ENCODE results near the gene TP53TG5.

Gene TP53TG5

DNA sequence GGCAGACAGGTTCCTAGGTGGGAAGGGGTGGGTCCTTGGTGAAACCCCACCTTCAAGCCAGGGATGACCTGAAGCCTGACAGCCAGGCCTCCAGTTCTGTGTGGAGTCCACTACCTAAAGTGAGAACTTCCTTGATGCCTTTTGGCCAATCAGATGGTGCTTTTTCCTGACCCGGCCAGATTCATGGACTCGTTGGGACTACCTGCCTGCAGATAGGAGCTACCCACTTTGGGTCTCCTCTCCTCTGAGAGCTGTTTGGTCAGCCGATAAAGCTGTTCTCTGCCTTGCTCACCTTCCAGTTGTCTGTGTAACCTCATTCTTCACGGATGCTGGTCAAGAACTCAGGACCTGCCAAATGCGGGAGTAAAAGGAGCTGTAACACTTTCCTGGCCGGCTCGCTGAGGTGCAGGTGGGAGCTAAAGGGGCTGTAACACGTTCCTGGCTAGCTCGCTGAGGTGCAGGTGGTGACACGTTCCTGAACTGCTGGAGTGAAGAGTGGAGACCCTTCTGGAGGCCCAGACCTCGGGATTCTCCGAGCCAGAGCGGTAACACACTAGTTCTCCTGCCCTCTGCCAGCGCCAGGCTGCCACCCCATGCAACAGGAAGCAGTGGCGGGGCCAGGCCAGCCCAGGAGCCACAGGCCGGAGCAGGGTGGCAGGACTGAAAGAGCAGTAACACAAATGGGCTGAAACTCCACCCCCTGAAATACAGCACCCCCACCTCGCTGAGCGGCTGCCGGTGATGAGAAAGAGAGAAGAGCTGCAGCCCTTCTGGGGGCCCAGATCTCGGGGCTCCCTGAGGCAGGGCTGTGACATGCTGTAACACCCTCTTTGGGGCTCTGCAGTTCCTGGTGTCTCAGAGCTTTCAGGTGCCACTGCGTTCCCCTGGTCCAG lies 16.3 kb upstream of the TP53TG5 start:
- no peak for DNase-seq (ENCODE audit: low spot score in 2 of 2)
- in situ Hi-C loops (cut with MboI; ENCODE audit: low sequenced_read_pairs): no loop called here
- no peaks in the 10 kb centered on the region for H3K36me3 ChIP-seq (replicated peaks)
- peaks cover 4% of the 10 kb centered on the region for H3K9me3 ChIP-seq
- no peaks in the 10 kb centered on the region for H3K4me1 ChIP-seq
- no peak overlapping the region for H3K4me3 ChIP-seq
- H3K27me3 ChIP-seq (ENCODE audit: low read depth): no peaks in the 10 kb centered on the region

DNA sequence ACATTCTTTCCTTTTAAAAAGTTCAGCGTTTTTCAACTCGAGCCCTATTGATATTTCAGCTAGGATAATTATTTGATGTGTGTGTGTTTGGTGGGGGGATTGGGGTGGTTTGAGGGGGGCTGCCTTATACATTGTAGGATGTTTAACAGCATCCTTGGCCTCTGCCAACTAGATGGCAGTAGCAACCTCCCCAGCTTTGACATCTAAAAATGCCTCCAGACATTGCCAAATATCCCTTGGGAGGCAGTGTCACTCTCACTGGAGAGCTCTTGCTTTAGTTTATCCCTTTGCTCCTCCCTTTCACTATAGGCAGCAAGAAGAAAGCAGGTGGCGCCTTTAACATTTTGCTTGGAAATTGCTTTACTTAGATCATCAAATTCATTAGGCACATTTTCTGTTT lies 14.6 kb upstream of the TP53TG5 start:
- no peaks in the 10 kb centered on the region for H3K9me3 ChIP-seq
- no peaks in the 10 kb centered on the region for H3K27me3 ChIP-seq (ENCODE audit: low read depth)
- DNase-seq (ENCODE audit: low spot score in 2 of 2): no peak
- in situ Hi-C loops (cut with MboI; ENCODE audit: low sequenced_read_pairs): no loop called here
- H3K36me3 ChIP-seq (replicated peaks): no peaks in the 10 kb centered on the region
- H3K4me3 ChIP-seq: no peak overlapping the region
- H3K4me1 ChIP-seq: no peaks in the 10 kb centered on the region

DNA sequence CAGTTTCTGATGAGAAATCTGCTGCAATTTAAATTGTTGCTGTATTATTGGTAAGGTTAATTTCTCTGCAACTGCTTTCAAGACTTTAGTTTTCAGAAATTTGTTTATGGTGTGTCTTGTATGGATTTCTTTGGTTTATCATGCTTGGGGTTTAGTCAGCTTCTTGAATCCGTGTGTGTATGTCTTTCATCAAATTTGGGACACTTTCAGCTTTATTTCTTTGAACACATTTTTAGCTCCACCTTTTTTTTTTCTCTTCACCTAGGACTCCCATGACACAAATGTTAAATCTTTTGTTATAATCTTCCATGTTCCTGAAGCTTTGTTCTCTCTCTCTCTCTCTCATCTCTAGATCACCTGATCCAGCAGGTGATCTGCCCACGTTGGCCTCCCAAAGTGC lies 13.4 kb upstream of the TP53TG5 start:
- in situ Hi-C loops (cut with MboI; ENCODE audit: low sequenced_read_pairs): no loop called here
- no peaks in the 10 kb centered on the region for H3K27me3 ChIP-seq (ENCODE audit: low read depth)
- DNase-seq (ENCODE audit: low spot score in 2 of 2): no peak
- no peaks in the 10 kb centered on the region for H3K9me3 ChIP-seq
- H3K36me3 ChIP-seq (replicated peaks): no peaks in the 10 kb centered on the region
- no peaks in the 10 kb centered on the region for H3K4me1 ChIP-seq
- H3K4me3 ChIP-seq: no peak overlapping the region

DNA sequence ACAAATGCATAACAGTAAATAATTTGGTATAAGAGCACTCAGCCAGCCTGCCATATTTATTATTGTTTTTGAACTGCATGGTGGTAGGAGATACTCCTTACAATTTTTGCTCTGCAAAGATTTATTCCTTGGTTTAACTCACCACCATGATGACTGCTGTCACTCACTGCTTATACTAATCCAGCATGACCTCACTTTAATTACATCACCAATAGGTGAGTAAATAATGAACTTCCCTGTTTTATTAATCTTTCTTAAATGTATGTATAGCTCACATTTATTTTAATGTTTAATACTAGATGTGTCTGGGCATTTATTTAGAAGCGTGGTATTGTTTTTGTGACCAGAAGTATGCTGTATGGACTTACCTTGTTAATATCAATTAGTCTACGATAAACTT lies 12.8 kb upstream of the TP53TG5 start:
- H3K4me1 ChIP-seq: no peaks in the 10 kb centered on the region
- no peak for DNase-seq (ENCODE audit: low spot score in 2 of 2)

DNA sequence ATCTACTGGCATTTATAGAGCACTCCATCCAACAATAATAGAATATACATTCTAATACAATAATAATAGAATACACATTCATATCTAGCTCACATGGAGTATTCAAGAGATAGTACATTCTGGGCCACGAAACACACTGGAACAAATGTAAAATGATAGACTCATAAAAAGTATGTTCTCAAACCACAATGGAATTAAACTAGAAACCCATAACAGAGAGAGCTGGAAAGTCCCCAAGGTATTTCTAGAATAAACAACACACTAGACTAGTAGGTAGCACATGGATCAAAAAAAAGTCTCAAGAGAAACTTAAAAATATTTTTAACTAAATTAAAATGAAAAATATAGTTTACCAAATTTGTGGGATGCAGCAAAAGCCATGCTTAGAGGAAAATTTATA lies 9.1 kb upstream of the TP53TG5 start:
- in situ Hi-C loops (cut with MboI; ENCODE audit: low sequenced_read_pairs): no loop called here
- H3K4me1 ChIP-seq: no peaks in the 10 kb centered on the region
- H3K9me3 ChIP-seq: no peaks in the 10 kb centered on the region
- no peak for DNase-seq (ENCODE audit: low spot score in 2 of 2)
- no peak overlapping the region for H3K4me3 ChIP-seq
- no peaks in the 10 kb centered on the region for H3K27me3 ChIP-seq (ENCODE audit: low read depth)
- H3K36me3 ChIP-seq (replicated peaks): no peaks in the 10 kb centered on the region

More for the DNA sequence above, 12.8 kb upstream of the TP53TG5 start:
- in situ Hi-C loops (cut with MboI; ENCODE audit: low sequenced_read_pairs): no loop called here
- Histone ChIP-seq H3K27me3 (ENCODE audit: low read depth) (no peaks in the 10 kb centered on the region), H3K36me3 (replicated peaks) (no peaks in the 10 kb centered on the region), H3K9me3 (no peaks in the 10 kb centered on the region), H3K4me3 (no peak overlapping the region)

DNA sequence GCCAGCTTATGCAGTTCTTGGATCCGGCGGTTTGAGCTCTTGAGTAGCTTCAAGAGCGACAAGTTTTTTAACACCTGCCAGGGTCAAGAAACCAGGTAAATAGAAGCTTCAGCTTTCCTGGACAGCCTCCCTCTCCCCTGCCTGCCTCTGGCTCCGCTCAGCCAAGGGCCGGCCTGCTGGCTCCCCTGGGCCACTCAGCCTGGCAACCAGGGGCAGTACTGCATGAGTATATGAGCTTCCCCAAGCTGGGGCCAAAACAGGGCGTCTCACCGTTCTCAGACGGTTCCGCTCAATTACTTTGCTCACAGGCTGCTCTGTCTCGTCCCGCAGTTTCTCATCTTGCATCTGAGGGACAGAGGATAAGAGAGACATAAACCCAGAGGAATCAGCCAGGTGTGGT lies 856 bp downstream of the TP53TG5 start:
- H3K4me1 ChIP-seq: peaks cover 7% of the 10 kb centered on the region; the same call in 1 of the 2 replicates
- DNase-seq (ENCODE audit: low spot score in 2 of 2): no peak
- no peak overlapping the region for H3K4me3 ChIP-seq
- no peaks in the 10 kb centered on the region for H3K27me3 ChIP-seq (ENCODE audit: low read depth)
- in situ Hi-C loops (cut with MboI; ENCODE audit: low sequenced_read_pairs): no loop called here
- H3K36me3 ChIP-seq (replicated peaks): no peaks in the 10 kb centered on the region
- H3K9me3 ChIP-seq: no peaks in the 10 kb centered on the region

DNA sequence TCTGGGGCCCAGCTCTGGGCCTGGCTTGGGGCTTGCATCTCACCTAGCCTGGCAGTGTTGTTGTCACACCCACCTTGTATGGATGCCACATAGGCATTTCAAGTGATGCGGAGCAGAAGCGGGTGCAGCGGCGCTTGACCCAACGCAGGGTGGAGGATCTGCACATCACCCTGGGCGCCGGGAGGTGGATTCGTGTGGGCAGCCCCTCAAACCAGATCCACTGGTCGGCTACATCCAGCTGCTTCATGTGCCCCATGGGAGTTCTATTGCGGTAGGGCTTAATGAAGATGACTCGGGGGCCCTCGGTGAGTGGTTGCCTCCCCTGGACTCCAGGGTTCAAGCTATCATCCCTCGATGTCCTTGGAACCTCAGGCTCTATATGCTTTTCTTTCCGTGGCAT lies 3.2 kb downstream of the TP53TG5 start:
- no peaks in the 10 kb centered on the region for H3K36me3 ChIP-seq (replicated peaks)
- no peaks in the 10 kb centered on the region for H3K27me3 ChIP-seq (ENCODE audit: low read depth)
- no peak overlapping the region for H3K4me3 ChIP-seq
- H3K9me3 ChIP-seq: no peaks in the 10 kb centered on the region
- in situ Hi-C loops (cut with MboI; ENCODE audit: low sequenced_read_pairs): loop anchor here (5.0 kb wide), 1 partner anchor 62 kb away; no protein-coding TSS in a partner anchor
- H3K4me1 ChIP-seq: peaks cover 7% of the 10 kb centered on the region; the same call in 1 of the 2 replicates
- DNase-seq (ENCODE audit: low spot score in 2 of 2): no peak

DNA sequence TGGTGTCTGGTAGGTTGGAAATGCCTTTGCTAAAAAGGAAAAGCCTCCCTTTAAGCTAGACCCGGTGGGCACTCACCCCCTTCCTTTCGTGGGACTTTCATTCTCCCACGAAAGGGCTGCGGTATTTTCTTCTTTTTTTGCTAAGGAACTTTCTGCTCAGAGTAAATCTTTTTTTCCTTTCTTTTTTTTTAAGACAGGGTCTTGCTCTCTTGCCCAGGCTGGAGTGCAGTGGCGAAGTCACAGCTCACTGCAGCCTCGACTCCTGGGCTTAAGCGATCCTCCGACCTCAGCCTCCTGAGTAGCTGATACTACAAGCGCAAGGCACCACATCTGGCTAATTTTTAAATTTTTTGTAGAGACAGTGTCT lies 4.0 kb downstream of the TP53TG5 start:
- Histone ChIP-seq H3K4me1 (peaks cover 7% of the 10 kb centered on the region; the same call in 1 of the 2 replicates), H3K27me3 (ENCODE audit: low read depth) (no peaks in the 10 kb centered on the region), H3K4me3 (0 out of 2 replicates have a peak overlapping the region, but pooled peaks have one; percentile 25), H3K36me3 (replicated peaks) (no peaks in the 10 kb centered on the region; the same call in 1 of the 2 replicates), H3K9me3 (no peaks in the 10 kb centered on the region)
- DNase-seq (ENCODE audit: low spot score in 2 of 2): no peak
- in situ Hi-C loops (cut with MboI; ENCODE audit: low sequenced_read_pairs): loop anchor here (5.0 kb wide), 1 partner anchor 63 kb away; no protein-coding TSS in a partner anchor

DNA sequence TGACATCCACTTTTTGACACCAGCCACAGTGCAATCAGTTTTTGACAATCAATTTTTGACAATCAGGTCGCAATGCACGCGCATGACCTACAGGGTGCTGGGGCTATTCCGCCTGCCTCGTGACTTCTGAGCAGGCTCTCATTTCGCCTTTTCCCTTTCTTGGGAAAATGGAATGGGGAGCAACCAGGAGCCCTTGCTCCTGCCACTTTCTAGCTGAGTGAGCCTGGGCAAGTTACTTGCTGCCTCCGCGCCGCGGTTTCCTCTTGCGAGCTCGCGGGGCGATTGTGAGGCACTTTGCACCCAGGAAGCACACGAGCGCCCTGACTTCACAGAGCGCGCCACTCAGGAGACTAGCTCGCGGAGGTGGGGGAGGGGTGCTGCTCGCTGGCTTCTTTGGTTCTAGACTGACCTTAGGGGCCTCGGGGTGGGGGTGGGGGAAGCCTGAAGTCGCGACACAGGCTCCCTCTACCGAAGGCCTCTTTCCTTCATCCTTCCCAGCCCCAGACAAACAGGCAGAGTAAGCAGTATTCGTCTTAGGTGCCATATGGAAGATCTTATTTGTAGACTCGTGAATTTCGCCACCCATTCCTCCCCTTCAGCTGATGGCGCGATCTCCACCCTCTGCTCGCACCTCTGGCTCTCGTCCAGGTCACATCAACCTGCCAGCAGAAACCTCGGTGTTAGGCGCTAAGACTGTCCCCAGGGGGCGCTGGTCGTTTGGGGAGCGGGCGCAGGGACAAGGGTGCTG lies 4.6 kb downstream of the TP53TG5 start:
- peaks cover 3% of the 10 kb centered on the region for H3K36me3 ChIP-seq (replicated peaks)
- peaks cover 7% of the 10 kb centered on the region; the same call in 1 of the 2 replicates for H3K4me1 ChIP-seq
- H3K9me3 ChIP-seq: no peaks in the 10 kb centered on the region
- peak overlapping the region; percentile 25 for H3K4me3 ChIP-seq
- peak; percentile 69 to 96 for DNase-seq (ENCODE audit: low spot score in 2 of 2)
- H3K27me3 ChIP-seq (ENCODE audit: low read depth): no peaks in the 10 kb centered on the region
- in situ Hi-C loops (cut with MboI; ENCODE audit: low sequenced_read_pairs): loop anchor here (5.0 kb wide), 1 partner anchor 64 kb away; no protein-coding TSS in a partner anchor

DNA sequence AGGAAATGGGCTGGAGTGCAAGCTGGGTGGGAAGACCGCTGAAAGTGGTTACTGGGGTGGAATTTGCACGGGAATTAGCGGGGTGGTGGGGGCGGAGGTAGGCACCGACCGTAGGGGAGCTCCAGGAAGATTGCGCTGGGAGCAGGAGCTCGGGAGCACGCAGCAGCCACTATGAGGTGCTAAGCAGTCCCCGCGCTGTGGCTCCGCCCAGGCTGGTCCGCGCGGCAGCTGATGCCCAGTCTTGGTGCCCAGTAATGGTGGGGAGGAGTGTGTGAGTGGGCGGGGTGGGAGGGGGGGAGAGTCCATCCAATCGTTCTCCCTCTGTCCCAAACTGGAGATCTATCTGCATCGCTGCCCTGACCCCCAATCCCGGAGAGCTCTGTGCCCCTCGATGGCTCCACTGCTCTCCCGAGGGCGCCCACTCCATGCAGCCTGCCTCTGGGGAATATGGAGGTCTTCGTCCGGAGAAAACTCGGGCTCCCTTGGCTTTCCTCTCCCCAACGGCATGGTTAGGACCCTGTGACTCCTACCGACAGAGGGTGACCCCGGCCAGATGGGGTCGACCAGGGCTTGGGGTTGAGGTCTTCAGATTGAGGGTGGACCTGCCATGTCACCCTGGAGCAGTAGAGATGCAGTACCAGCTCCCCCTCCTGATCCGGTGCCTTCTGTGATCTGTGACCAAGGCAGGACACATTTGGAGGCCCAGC lies 5.3 kb downstream of the TP53TG5 start:
- no peaks in the 10 kb centered on the region for H3K27me3 ChIP-seq (ENCODE audit: low read depth)
- in situ Hi-C loops (cut with MboI; ENCODE audit: low sequenced_read_pairs): loop anchor here (5.0 kb wide), 1 partner anchor 65 kb away; no protein-coding TSS in a partner anchor
- no peak overlapping the region for H3K4me3 ChIP-seq
- peaks cover 7% of the 10 kb centered on the region for H3K36me3 ChIP-seq (replicated peaks)
- H3K4me1 ChIP-seq: peaks cover 2% of the 10 kb centered on the region; the same call in 1 of the 2 replicates
- DNase-seq (ENCODE audit: low spot score in 2 of 2): no peak
- H3K9me3 ChIP-seq: no peaks in the 10 kb centered on the region

DNA sequence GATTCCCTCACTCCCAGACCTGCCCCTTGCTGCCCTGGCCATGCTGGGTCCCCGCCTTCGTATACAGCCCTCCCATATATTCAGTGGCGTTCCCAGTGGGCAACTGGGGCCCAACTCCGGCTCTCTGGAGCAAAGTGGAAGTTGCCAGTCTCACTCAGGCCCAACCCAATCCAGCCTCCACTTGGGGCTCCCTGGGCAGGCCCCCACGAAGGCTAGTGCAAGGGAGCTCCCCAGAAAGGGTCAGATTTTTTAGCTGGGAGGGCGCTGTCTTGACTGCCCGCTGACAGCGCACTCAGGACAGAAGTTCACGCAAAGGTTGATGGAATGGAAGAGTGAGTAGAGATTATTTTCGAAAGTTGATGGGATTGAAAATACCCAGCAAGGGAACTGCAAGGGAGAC lies 5.9 kb downstream of the TP53TG5 start:
- in situ Hi-C loops (cut with MboI; ENCODE audit: low sequenced_read_pairs): loop anchor here (5.0 kb wide), 1 partner anchor 65 kb away; no protein-coding TSS in a partner anchor
- Histone ChIP-seq H3K9me3 (no peaks in the 10 kb centered on the region), H3K4me3 (no peak overlapping the region), H3K4me1 (peaks cover 2% of the 10 kb centered on the region; the same call in 1 of the 2 replicates), H3K27me3 (ENCODE audit: low read depth) (no peaks in the 10 kb centered on the region), H3K36me3 (replicated peaks) (peaks cover 8% of the 10 kb centered on the region)
- no peak for DNase-seq (ENCODE audit: low spot score in 2 of 2)

DNA sequence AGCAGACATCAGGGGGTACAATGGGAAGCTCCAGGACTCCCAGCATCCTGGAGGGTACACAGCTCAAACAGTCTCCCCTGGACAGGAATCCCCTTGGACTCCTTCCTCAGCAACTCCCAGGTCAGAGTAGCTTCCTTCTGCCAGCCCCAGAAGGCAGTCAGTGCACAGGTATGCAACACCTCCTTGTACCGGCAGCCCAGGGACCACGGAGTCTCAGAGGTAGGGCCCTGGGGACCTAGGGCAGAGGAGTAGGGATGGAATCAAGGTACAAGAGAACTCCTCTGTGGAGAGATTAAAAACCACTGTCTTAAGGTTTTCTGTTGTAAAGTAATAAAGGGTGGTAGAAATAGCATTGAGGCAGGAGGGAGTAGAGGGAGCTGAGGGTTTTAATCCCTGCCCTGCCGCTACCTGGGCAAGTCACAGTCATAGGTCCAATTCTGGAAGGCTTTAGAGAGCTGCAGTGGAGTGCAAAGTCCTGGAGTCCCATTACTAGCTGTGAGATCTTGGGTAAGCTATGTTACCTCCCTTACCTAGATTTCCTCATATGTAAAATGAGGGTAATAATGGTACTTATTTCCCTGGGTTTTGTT lies 7.5 kb downstream of the TP53TG5 start:
- no peak overlapping the region for H3K4me3 ChIP-seq
- no peak for DNase-seq (ENCODE audit: low spot score in 2 of 2)
- H3K27me3 ChIP-seq (ENCODE audit: low read depth): no peaks in the 10 kb centered on the region
- peaks cover 8% of the 10 kb centered on the region for H3K36me3 ChIP-seq (replicated peaks)
- in situ Hi-C loops (cut with MboI; ENCODE audit: low sequenced_read_pairs): loop anchor here (5.0 kb wide), 1 partner anchor 67 kb away; no protein-coding TSS in a partner anchor
- H3K4me1 ChIP-seq: peaks cover 2% of the 10 kb centered on the region; the same call in 1 of the 2 replicates
- no peaks in the 10 kb centered on the region for H3K9me3 ChIP-seq
